ENCODE data around the gene SYT2.

Gene SYT2

DNA sequence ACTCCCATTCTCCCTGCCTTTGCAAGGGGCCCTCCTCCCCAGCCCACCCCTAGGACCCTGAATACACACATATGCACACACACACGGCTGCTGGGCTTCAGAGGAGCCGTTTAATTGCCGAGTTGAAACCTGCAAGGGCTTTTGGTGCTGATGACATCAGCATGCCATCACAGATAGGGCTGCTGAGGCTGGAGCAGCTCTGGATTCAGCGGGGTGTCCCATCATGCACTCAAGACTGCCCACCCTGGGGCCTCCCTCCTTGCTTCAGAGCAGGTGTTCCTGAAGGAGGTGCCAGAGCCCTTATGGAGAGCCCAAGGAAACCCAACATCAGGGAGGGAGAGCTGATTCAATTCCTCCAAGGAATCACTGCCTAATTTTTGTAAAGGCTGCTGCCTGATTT lies 5.7 kb downstream of the SYT2 start:
- no peak for DNase-seq (ENCODE audit: low read depth)

DNA sequence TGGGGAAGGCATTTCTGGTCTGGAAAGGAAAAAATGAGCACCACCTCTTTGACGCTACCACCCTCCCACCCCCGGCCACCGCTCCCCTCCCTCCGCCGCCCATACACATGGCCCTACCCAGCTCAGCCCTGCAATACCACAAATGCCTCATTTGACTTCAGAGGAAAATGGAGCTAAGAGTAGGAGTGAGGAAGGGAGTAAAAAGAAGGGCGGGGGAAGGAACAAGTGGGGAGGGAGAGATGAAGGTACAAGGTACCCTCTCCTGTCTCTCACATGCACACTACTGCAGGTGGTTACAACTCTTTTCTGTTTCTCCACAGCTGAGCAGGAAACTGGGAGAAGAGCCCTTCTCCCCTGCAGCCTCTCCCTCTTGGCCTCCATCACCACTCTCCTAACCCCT lies 7.1 kb downstream of the SYT2 start:
- no peak for DNase-seq (ENCODE audit: low read depth)

- no peak for DNase-seq (ENCODE audit: low read depth)
Observed at GRCh38 chr1:202702088-202702487, 8.2 kb downstream of the SYT2 start.

DNA sequence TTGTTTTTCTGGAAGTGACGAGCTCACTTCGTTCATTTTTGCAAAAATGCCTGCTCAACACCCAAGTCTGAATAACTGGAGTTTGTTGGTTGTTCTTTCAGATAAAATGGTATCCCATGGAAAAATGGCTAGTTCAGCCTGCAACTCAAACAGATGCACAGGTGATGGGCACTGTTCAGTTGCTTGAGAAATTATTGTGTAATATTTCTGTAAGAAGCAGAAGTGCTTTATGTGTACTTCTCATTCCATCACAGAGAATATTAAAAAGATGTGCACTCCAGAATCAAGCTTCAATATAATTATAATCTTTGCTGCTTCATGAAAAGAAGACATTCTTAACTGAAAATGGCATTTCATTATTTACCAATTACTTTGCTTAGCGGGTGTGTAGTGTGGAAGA lies 9.1 kb downstream of the SYT2 start:
- no peak for DNase-seq (ENCODE audit: low read depth)

- DNase-seq (ENCODE audit: low read depth) = no peak
Observed at GRCh38 chr1:202700061-202700460, 10.2 kb downstream of the SYT2 start.

GRCh38 chr1:202698276-202698675 lies 12.0 kb downstream of the SYT2 start:
- no peak for DNase-seq (ENCODE audit: low read depth)

DNA sequence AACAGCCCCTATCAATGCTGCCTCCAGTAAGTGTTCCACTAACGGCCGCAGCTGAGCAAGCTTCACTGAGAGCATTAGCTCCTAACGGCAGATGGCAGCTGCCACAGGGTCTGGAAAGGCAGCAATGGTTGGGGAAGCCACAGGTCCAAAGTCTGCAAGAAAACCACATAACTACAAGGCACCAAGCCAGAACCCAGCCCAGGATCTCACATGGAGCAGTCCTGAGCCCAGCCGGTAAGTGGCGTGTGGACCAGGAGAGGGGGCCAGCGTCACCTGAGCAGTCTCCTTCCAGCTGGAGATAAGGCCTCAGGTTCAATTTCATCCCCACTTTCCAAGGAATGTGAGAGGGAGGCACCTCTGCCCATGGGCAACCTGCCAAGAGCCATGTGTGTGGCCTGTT lies 13.2 kb downstream of the SYT2 start:
- DNase-seq (ENCODE audit: low read depth) = no peak

DNA sequence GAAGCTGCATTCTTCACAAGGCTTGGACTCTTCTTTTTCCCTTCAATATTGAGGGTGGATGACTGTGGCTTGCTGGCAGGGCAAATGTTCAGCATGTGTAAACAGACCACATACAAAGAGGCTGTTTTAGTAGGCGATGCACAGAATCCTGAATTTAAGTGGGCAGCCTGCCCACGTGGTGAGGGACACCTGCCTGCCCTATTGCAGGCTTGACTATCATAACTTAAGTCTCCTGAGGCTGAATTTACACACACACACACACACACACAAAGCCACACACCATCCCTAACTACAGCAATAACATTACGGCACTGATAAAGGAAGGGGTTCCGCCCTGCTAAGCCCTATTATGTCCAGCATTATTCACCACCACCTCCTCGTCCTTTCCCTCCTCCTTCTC lies 15.9 kb downstream of the SYT2 start:
- DNase-seq (ENCODE audit: low read depth) = no peak

GRCh38 chr1:202692959-202693555 lies 17.2 kb downstream of the SYT2 start:
- peak; percentile 27 for DNase-seq (ENCODE audit: low read depth)

DNA sequence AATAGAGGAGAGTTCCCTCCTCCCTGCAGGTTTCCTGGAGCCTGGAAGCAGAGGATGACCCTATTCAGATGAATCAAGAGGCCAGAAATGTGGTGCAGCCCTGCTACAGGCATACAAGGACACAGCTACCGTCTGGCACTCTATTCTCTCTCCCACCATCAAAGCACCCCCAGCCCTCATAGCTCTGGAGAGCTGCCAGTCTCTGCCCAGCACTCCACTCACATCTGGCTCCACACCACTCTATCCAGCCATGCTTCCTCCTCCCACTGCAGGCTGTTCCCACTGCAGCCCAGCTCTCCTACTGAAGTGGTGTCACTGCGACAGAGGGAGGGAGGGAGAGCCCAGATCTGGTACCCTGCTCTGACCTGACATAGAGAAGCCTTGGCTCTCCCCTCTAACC lies 18.4 kb downstream of the SYT2 start:
- DNase-seq (ENCODE audit: low read depth) = no peak

- DNase-seq (ENCODE audit: low read depth) = no peak
Observed at GRCh38 chr1:202689493-202690342, 20.5 kb downstream of the SYT2 start.

GRCh38 chr1:202689082-202689481 lies 21.2 kb downstream of the SYT2 start:
- no peak for DNase-seq (ENCODE audit: low read depth)

DNA sequence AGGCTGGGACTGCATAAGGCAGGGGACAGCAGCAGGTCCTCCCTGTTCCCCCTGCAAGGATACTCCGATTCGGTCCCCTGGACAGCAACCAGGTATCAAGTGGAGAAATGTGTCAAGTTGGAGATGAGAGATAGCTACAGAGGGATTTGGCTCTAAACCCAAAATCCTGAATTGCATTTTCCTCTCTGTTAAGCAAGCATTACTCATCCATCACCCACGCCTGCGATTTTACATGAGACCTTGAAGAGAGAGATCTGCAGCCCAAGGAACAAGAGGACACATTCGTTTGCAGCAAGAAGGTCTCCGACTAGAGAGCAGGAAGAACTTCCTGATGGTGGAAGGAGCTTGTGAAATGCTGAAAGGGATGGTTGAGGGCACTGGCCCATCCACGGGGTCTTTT lies 21.9 kb downstream of the SYT2 start:
- no peak for DNase-seq (ENCODE audit: low read depth)

- no peak for DNase-seq (ENCODE audit: low read depth)
Observed at GRCh38 chr1:202687798-202688197, 22.5 kb downstream of the SYT2 start.

- no peak for DNase-seq (ENCODE audit: low read depth)
Observed at GRCh38 chr1:202687370-202687769, 22.9 kb downstream of the SYT2 start.

- no peak for DNase-seq (ENCODE audit: low read depth)
Observed at GRCh38 chr1:202685641-202686040, 24.6 kb downstream of the SYT2 start.

DNA sequence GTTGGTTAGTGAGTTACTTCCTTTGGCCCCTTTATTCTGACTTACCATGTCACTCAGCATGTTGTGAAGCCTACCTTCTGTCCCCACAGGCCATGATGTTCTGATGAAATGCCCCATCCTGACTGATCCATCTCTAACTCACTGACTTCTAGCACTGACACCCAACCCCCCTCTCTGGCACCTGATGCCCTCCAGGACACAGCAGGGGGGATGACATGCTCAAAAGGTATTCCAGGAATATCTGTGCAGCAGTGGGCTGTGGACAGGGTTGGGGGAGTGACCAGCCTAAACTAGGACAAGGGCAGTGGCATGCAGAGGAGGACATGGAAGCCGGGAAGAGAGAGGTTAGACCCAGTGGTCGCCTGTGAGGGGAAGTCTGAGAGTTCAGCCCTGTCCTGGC lies 25.5 kb downstream of the SYT2 start:
- DNase-seq (ENCODE audit: low read depth) = no peak

DNA sequence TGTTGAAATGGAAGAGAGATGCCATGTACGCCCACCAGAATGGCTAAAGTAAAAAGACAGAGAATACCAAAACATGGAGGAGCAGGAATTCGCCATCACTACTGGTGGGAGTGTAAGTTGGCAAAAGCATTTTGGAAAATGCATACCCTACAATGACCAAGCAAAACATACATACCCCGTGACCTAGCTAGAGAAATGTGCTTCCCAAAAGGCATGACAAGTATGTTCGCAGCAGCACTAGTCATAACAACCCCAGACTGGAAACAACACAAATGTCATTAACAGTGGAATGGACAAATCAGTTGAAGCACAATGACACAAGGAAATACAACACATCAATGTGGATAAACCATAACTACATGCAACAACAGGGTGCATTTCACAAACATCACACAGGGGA lies 27.2 kb downstream of the SYT2 start:
- DNase-seq (ENCODE audit: low read depth) = no peak

- DNase-seq (ENCODE audit: low read depth) = no peak
Observed at GRCh38 chr1:202682477-202682876, 27.8 kb downstream of the SYT2 start.

DNA sequence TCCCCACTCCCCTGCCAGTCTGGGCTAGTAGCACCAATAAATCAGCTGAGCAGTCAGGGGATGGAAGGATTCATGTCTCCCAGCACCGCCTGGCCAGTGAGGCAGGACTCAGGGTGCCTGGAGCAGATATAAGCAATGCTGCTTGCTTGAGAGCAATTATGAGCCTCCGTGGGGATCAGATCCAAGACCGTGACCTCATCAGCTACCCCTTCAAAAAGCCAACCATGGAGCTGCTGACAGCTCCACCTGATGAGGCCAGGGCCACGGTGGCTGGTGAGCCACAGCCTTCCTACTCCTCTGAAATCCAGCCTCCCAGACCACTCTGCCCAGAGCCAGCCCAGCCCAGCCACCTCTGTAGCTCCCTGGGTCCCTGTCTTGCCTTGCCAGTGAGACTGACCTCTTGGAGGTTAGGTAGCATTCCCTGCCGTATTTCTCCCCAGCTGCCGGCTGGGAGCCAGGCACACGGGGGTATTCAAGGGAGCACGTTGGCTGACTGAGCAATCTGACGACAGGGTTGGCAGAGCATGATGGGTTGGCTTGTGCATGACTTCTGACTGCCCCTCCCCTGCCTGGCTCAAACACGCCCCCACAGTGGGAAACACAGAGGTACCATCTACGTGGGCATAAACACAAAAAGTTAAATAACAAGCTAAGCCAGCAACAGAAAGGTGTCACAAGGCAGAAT lies 28.4 kb downstream of the SYT2 start:
- DNase-seq (ENCODE audit: low read depth) = no peak

- no peak for DNase-seq (ENCODE audit: low read depth)
Observed at GRCh38 chr1:202680586-202681352, 29.5 kb downstream of the SYT2 start.

DNA sequence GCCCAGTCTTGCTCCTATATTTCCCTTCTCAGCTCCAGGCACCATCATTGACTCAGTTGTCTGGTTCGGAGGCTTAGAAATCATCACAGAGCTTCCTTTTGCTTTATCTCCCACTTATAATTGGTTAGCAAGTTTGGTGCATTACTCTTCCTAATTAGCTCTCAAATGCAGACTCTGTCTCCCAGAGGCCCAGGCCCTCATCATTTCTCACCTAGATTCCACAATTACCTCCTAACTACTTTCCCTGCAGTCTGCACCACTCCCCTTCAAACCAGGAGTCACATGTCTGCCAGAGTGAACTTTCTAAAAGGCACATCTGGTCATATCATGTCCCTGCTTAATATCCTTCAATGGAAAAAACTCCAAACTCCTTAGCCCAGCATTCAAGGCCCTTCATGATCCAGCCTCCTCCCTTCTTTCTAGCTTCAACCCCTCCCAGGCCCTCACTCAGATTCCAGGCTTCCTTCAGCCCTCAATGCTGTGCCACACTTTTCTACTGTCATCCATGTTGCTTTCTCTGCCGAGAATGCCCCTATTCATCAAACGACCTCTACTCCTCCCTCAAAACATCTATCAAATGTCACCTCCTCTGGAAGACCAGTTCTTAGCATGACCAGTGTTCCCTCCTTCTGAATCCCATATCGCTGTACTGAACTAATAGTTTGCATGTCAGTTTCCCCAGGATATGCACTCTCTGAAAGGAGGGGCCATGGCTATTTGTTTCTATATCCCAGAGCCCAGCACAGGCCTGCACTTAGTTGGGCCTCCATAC lies 30.7 kb downstream of the SYT2 start:
- no peak for DNase-seq (ENCODE audit: low read depth)

Data from activated T-helper 1 cell treated with Interleukin-2 at 50 U/mL for 16 hours (primary cell).